Measurements from ENCODE around the gene STAT3. TPM values are rescaled to one million over a fixed set of nuclear protein-coding genes. Genes with fewer than 3 reads are reported as not detected.

Gene STAT3
- polyA plus RNA-seq, 2 of the 4 experiments (the other 2 are of a cell fraction): 72.8 to 97.8 TPM

Other genes starting within 250 kb of the STAT3 start
- gene RAB5C, start 233.5 kb downstream of the STAT3 start, polyA plus RNA-seq (2011; rRNA removed): 171 and 179 TPM in 2 replicates
- gene RAB5C, start 233.5 kb downstream of the STAT3 start, polyA plus RNA-seq (2017; fragmentation: RNase III; extraction: RNeasy Plus Mini Kit Qiagen cat#74134 plus additional on column Dnase treatment): 217 to 229 TPM (median 222 TPM) in 3 replicates
- 0.24 and 0.25 TPM in 2 replicates for gene KCNH4, start 207.3 kb downstream of the STAT3 start, polyA plus RNA-seq (2011; rRNA removed)
- gene KCNH4, start 207.3 kb downstream of the STAT3 start, polyA plus RNA-seq (2017; fragmentation: RNase III; extraction: RNeasy Plus Mini Kit Qiagen cat#74134 plus additional on column Dnase treatment): 0.37 to 0.40 TPM (median 0.39 TPM) in 3 replicates
- not detected in 2 replicates for gene HCRT, start 203.0 kb downstream of the STAT3 start, polyA plus RNA-seq (2011; rRNA removed)
- 0.18 TPM in 1 of 3 replicates, not detected in the others for gene HCRT, start 203.0 kb downstream of the STAT3 start, polyA plus RNA-seq (2017; fragmentation: RNase III; extraction: RNeasy Plus Mini Kit Qiagen cat#74134 plus additional on column Dnase treatment)
- 12.3 and 14.2 TPM in 2 replicates for gene GHDC, start 193.9 kb downstream of the STAT3 start, polyA plus RNA-seq (2011; rRNA removed)
- gene GHDC, start 193.9 kb downstream of the STAT3 start, polyA plus RNA-seq (2017; fragmentation: RNase III; extraction: RNeasy Plus Mini Kit Qiagen cat#74134 plus additional on column Dnase treatment): 19.4 to 25.7 TPM (median 23.4 TPM) in 3 replicates
- gene STAT5B, start 112.1 kb downstream of the STAT3 start, polyA plus RNA-seq (2011; rRNA removed): 37.6 and 51.7 TPM in 2 replicates
- 29.4 to 33.1 TPM (median 31.2 TPM) in 3 replicates for gene STAT5B, start 112.1 kb downstream of the STAT3 start, polyA plus RNA-seq (2017; fragmentation: RNase III; extraction: RNeasy Plus Mini Kit Qiagen cat#74134 plus additional on column Dnase treatment)
- 2.2 and 3.1 TPM in 2 replicates for gene STAT5A, start 99.9 kb downstream of the STAT3 start, polyA plus RNA-seq (2011; rRNA removed)
- 3.9 to 4.4 TPM (median 4.0 TPM) in 3 replicates for gene STAT5A, start 99.9 kb downstream of the STAT3 start, polyA plus RNA-seq (2017; fragmentation: RNase III; extraction: RNeasy Plus Mini Kit Qiagen cat#74134 plus additional on column Dnase treatment)
- 91.4 and 101 TPM in 2 replicates for gene CAVIN1, start 34.8 kb upstream of the STAT3 start, polyA plus RNA-seq (2011; rRNA removed)
- gene CAVIN1, start 34.8 kb upstream of the STAT3 start, polyA plus RNA-seq (2017; fragmentation: RNase III; extraction: RNeasy Plus Mini Kit Qiagen cat#74134 plus additional on column Dnase treatment): 371 to 416 TPM (median 377 TPM) in 3 replicates
- 33.7 and 59.6 TPM in 2 replicates for gene ATP6V0A1, start 70.4 kb upstream of the STAT3 start, polyA plus RNA-seq (2011; rRNA removed)
- 25.8 to 27.3 TPM (median 26.7 TPM) in 3 replicates for gene ATP6V0A1, start 70.4 kb upstream of the STAT3 start, polyA plus RNA-seq (2017; fragmentation: RNase III; extraction: RNeasy Plus Mini Kit Qiagen cat#74134 plus additional on column Dnase treatment)
- gene NAGLU, start 147.8 kb upstream of the STAT3 start, polyA plus RNA-seq (2011; rRNA removed): 17.8 and 18.0 TPM in 2 replicates
- 28.2 to 34.5 TPM (median 34.0 TPM) in 3 replicates for gene NAGLU, start 147.8 kb upstream of the STAT3 start, polyA plus RNA-seq (2017; fragmentation: RNase III; extraction: RNeasy Plus Mini Kit Qiagen cat#74134 plus additional on column Dnase treatment)
- gene HSD17B1, start 164.5 kb upstream of the STAT3 start, polyA plus RNA-seq (2011; rRNA removed): 0.40 and 0.49 TPM in 2 replicates
- 1.2 to 1.9 TPM (median 1.5 TPM) in 3 replicates for gene HSD17B1, start 164.5 kb upstream of the STAT3 start, polyA plus RNA-seq (2017; fragmentation: RNase III; extraction: RNeasy Plus Mini Kit Qiagen cat#74134 plus additional on column Dnase treatment)
- gene COASY, start 173.7 kb upstream of the STAT3 start, polyA plus RNA-seq (2011; rRNA removed): 65.4 and 77.5 TPM in 2 replicates
- gene COASY, start 173.7 kb upstream of the STAT3 start, polyA plus RNA-seq (2017; fragmentation: RNase III; extraction: RNeasy Plus Mini Kit Qiagen cat#74134 plus additional on column Dnase treatment): 103 to 113 TPM (median 112 TPM) in 3 replicates
- 48.0 and 48.6 TPM in 2 replicates for gene MLX, start 178.7 kb upstream of the STAT3 start, polyA plus RNA-seq (2011; rRNA removed)
- gene MLX, start 178.7 kb upstream of the STAT3 start, polyA plus RNA-seq (2017; fragmentation: RNase III; extraction: RNeasy Plus Mini Kit Qiagen cat#74134 plus additional on column Dnase treatment): 46.3 to 48.1 TPM (median 47.0 TPM) in 3 replicates
- 17.8 and 26.1 TPM in 2 replicates for gene PSMC3IP, start 189.3 kb upstream of the STAT3 start, polyA plus RNA-seq (2011; rRNA removed)
- gene PSMC3IP, start 189.3 kb upstream of the STAT3 start, polyA plus RNA-seq (2017; fragmentation: RNase III; extraction: RNeasy Plus Mini Kit Qiagen cat#74134 plus additional on column Dnase treatment): 37.3 to 40.7 TPM (median 37.9 TPM) in 3 replicates
- gene RETREG3, start 220.9 kb upstream of the STAT3 start, polyA plus RNA-seq (2011; rRNA removed): 28.3 and 45.9 TPM in 2 replicates
- gene RETREG3, start 220.9 kb upstream of the STAT3 start, polyA plus RNA-seq (2017; fragmentation: RNase III; extraction: RNeasy Plus Mini Kit Qiagen cat#74134 plus additional on column Dnase treatment): 19.4 to 24.2 TPM (median 22.6 TPM) in 3 replicates
- 73.3 and 79.3 TPM in 2 replicates for gene TUBG1, start 221.2 kb upstream of the STAT3 start, polyA plus RNA-seq (2011; rRNA removed)
- gene TUBG1, start 221.2 kb upstream of the STAT3 start, polyA plus RNA-seq (2017; fragmentation: RNase III; extraction: RNeasy Plus Mini Kit Qiagen cat#74134 plus additional on column Dnase treatment): 151 to 161 TPM (median 156 TPM) in 3 replicates